SIG-M5 (cell line): Measurements from ENCODE around the gene MTUS2.

Experiments used
- DNase-seq: peaks from one replicate; lab custom pipeline; 2025; lab: John Stamatoyannopoulos, UW

MTUS2 gene

DNA sequence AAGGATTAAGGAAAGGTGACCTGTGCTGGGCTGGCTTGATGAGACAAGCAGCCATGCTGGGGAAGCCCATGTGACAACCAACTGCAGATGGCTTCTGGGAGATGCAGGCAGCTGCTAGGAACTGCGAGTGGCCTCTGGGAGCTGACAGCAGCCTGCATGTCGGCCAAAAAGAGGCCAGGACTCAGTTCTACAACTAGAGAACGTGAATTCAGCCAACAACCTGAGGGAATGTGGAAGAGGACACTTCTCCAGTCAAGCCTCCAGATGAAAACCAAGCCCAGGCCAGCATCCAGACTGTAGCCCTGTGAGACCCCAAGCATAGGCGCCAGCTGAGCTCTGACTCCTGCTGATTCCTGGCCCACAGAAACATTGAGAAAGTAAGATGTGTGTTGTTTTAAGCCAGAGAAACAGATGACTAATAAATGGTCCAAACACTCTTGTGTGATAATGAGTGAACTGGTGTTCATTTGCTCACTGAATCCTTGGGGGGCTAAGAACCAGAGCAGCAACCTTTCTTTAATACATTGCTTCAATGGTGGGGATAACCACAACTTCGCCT lies 730.4 kb downstream of the MTUS2 start:
- DNase-seq = no peak

DNA sequence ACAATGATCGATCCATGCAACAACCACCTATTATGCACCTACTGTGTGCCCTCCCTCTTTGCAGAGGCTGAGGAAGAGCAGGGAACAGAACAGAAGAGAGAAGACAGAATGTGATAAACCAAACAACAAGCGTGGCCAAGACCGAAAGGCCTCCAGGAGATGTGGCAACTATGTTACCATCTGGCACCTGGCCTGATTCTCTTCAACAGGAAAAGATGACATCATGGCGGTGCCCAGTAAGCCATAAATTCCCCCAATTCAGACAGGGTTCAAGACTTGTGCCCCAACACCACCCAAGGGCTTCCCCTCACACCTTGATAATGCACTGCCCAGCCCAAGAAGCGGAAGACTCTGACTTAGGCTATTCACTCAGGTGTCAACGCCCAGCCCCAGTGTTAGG lies 731.1 kb downstream of the MTUS2 start:
- no peak for DNase-seq
